Caco-2 (cell line): Measurements from ENCODE around the gene COL19A1. TPM values are rescaled to one million over a fixed set of nuclear protein-coding genes. Genes with fewer than 3 reads are reported as not detected.

Source experiments
- BruUV-seq: library from RNA; stranded (reverse); fragments of 400-500 nt; replicated peaks from 2 replicates; lab custom pipeline; 2021; lab: Mats Ljungman, UMichigan
- CTCF ChIA-PET: fragments of 300-600 bp; sonication (Branson Sonifier 250); formaldehyde crosslinking; loops from one replicate; lab custom pipeline; 2022; ENCODE audit warnings: antibody characterized with exemption; lab: Charles Lee
- POLR2A ChIA-PET: fragments of 300-600 bp; sonication (Branson Sonifier 250); formaldehyde crosslinking; loops from one replicate; lab custom pipeline; 2022; ENCODE audit warnings: antibody characterized with exemption; lab: Charles Lee
- DNase-seq, 2 experiments: peaks; one replicate each; pipeline versions ENCODE4 v3.0.0 to v3.0.0-alpha.2; 2020 to 2022
- H3K27me3 ChIP-seq: replicated peaks from 2 replicates; pipeline ENCODE4 v1.6.0; 2011; ENCODE audit warnings: low read length; ENCODE audit not compliant: control insufficient read depth, insufficient read depth
- H3K36me3 ChIP-seq: 2 replicates; pipeline ENCODE4 v1.5.1; 2011; ENCODE audit warnings: low read length; ENCODE audit not compliant: control insufficient read depth, insufficient read depth
- H3K4me1 ChIP-seq: fragments of 250-450 bp; sonication (Bioruptor Pico); 2 replicates; pipeline ENCODE4 v1.5.1; 2020; ENCODE audit warnings: mild to moderate bottlenecking
- H3K4me3 ChIP-seq: 2 replicates; pipeline ENCODE4 v1.5.1; 2011; ENCODE audit warnings: low read depth, mild to moderate bottlenecking, control low read depth, low read length
- H3K9me3 ChIP-seq: fragments of 250-450 bp; sonication (Bioruptor Pico); 2 replicates; pipeline ENCODE4 v1.5.1; 2020; ENCODE audit warnings: mild to moderate bottlenecking, moderate library complexity
- H3K27ac Mint-ChIP-seq: one replicate; pipeline ENCODE4 v1.8.0; 2022; ENCODE audit warnings: mixed read lengths; ENCODE audit not compliant: unreplicated experiment
- H3K27me3 Mint-ChIP-seq: one replicate; pipeline ENCODE4 v1.8.0; 2022; ENCODE audit warnings: mixed read lengths; ENCODE audit not compliant: insufficient read depth, unreplicated experiment
- H3K36me3 Mint-ChIP-seq: one replicate; pipeline ENCODE4 v1.8.0; 2022; ENCODE audit warnings: mild to moderate bottlenecking, mixed read lengths; ENCODE audit not compliant: insufficient read depth, unreplicated experiment
- H3K4me1 Mint-ChIP-seq: one replicate; pipeline ENCODE4 v1.8.0; 2022; ENCODE audit warnings: low read depth, mixed read lengths; ENCODE audit not compliant: unreplicated experiment
- H3K4me3 Mint-ChIP-seq: one replicate; pipeline ENCODE4 v1.8.0; 2022; ENCODE audit warnings: mild to moderate bottlenecking, moderate library complexity, mixed read lengths; ENCODE audit not compliant: unreplicated experiment
- H3K9me3 Mint-ChIP-seq: one replicate; pipeline ENCODE4 v1.8.0; 2022; ENCODE audit warnings: mixed read lengths; ENCODE audit not compliant: unreplicated experiment
- intact Hi-C: fragments of 100-400 bp; cut with micrococcal nuclease; formaldehyde crosslinking; loops from one replicate; pipeline ENCODE4 v1.10.0; 2022; ENCODE audit not compliant: unreplicated experiment
- total RNA-seq: library from RNA; stranded (reverse); gene quantifications from 2 replicates; pipeline ENCODE4 v1.2.3, GENCODE V29; 2022
- TF ChIP-seq, protein P1 (sequence below), 2 experiments: fragments of 200-600 bp in 1 of 2; IDR thresholded peaks; 1 replicate in 1 of 2; 2 replicates in 1 of 2; pipeline versions ENCODE4 v1.5.1 to v1.8.0; 2011 to 2022; ENCODE audit warnings: antibody characterized with exemption in 1 of 2, control low read depth in 1 of 2, inconsistent platforms in 1 of 2, low read depth in 1 of 2, low read length in 1 of 2, mild to moderate bottlenecking in 1 of 2, moderate library complexity in 1 of 2; ENCODE audit not compliant: insufficient read depth in 1 of 2, severe bottlenecking in 1 of 2, unreplicated experiment in 1 of 2

The COL19A1 gene
- total RNA-seq, 1 experiment from 2014 or later: not detected

DNA sequence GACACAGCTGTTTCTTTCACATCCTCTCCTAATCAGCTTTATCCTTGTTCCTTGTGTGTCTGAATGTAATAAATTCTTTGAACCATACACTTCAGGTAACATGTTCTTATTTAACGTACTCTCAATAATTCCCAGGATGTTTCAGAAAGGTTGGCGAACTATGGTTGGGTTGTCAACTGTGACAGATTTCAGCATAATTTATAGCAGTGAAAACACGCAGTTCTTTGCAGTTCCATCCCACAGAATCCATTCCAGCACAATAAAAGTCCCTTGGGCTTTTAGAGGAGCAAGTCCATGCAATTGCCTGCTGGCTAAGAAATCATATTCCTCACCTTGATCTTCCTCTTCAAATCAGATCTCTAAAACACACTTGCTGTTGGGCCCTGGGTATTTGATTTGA is 317.2 kb downstream of the COL19A1 start:
- BruUV-seq: no TSS peak
- H3K27me3 ChIP-seq: no peaks in the 10 kb centered on the region
- H3K4me1 ChIP-seq: no peaks in the 10 kb centered on the region
- no peaks in the 10 kb centered on the region for H3K9me3 ChIP-seq
- Mint-ChIP-seq H3K9me3 (no peaks in the 10 kb centered on the region), H3K36me3 (no peaks in the 10 kb centered on the region), H3K4me1 (no peaks in the 10 kb centered on the region), H3K27ac (no peak overlapping the region), H3K27me3 (no peaks in the 10 kb centered on the region), H3K4me3 (no peak overlapping the region)
- ChIA-PET POLR2A (no interaction called here), CTCF (no interaction called here)
- TF ChIP-seq, protein P1, sequence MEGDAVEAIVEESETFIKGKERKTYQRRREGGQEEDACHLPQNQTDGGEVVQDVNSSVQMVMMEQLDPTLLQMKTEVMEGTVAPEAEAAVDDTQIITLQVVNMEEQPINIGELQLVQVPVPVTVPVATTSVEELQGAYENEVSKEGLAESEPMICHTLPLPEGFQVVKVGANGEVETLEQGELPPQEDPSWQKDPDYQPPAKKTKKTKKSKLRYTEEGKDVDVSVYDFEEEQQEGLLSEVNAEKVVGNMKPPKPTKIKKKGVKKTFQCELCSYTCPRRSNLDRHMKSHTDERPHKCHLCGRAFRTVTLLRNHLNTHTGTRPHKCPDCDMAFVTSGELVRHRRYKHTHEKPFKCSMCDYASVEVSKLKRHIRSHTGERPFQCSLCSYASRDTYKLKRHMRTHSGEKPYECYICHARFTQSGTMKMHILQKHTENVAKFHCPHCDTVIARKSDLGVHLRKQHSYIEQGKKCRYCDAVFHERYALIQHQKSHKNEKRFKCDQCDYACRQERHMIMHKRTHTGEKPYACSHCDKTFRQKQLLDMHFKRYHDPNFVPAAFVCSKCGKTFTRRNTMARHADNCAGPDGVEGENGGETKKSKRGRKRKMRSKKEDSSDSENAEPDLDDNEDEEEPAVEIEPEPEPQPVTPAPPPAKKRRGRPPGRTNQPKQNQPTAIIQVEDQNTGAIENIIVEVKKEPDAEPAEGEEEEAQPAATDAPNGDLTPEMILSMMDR (IDR thresholded peaks at IDR 0.05; ENCODE audit: insufficient read depth in 1 of 2, low read depth in 1 of 2, low read length in 1 of 2, severe bottlenecking in 1 of 2, unreplicated experiment in 1 of 2): no peak
- intact Hi-C loops: no loop called here
- no peak overlapping the region for H3K4me3 ChIP-seq
- no peak for DNase-seq
- no peaks in the 10 kb centered on the region for H3K36me3 ChIP-seq

DNA sequence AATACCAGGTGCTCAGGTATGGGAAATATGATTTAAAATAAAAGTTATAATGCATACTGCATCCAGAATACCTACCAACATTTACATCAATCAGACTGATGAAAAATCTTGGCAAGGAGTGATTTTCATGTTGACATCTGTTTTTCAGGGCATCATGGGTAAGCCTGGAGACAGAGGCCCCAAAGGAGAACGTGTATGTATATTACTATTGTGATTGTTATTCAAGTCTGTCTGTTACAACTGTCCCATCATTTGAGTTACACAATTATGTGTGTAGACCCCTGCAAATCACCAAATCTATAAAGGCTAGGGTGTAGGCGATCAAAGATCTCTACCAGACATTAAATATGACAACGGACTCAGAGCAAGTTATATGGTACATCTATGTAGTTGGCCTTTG is 318.4 kb downstream of the COL19A1 start:
- POLR2A ChIA-PET: no interaction called here
- H3K36me3 Mint-ChIP-seq: no peaks in the 10 kb centered on the region
- H3K27me3 Mint-ChIP-seq: no peaks in the 10 kb centered on the region
- CTCF ChIA-PET: no interaction called here
- no peaks in the 10 kb centered on the region for H3K4me1 Mint-ChIP-seq
- no TSS peak for BruUV-seq
- intact Hi-C loops: no loop called here
- DNase-seq: no peak
- Histone ChIP-seq H3K4me1 (no peaks in the 10 kb centered on the region), H3K4me3 (no peak overlapping the region), H3K27me3 (no peaks in the 10 kb centered on the region), H3K36me3 (no peaks in the 10 kb centered on the region), H3K9me3 (no peaks in the 10 kb centered on the region)
- no peak overlapping the region for H3K4me3 Mint-ChIP-seq
- no peaks in the 10 kb centered on the region for H3K9me3 Mint-ChIP-seq
- TF ChIP-seq, protein P1 (IDR thresholded peaks at IDR 0.05; ENCODE audit: insufficient read depth in 1 of 2, low read depth in 1 of 2, low read length in 1 of 2, severe bottlenecking in 1 of 2, unreplicated experiment in 1 of 2): no peak
- no peak overlapping the region for H3K27ac Mint-ChIP-seq

GRCh38 chr6:70186461-70186860 is 320.1 kb downstream of the COL19A1 start:
- Mint-ChIP-seq H3K4me1 (no peaks in the 10 kb centered on the region), H3K9me3 (no peaks in the 10 kb centered on the region), H3K4me3 (no peak overlapping the region), H3K36me3 (no peaks in the 10 kb centered on the region), H3K27me3 (peaks cover 4% of the 10 kb centered on the region), H3K27ac (no peak overlapping the region)
- Histone ChIP-seq H3K36me3 (no peaks in the 10 kb centered on the region), H3K27me3 (no peaks in the 10 kb centered on the region), H3K4me1 (no peaks in the 10 kb centered on the region), H3K9me3 (no peaks in the 10 kb centered on the region), H3K4me3 (no peak overlapping the region)
- intact Hi-C loops: no loop called here
- DNase-seq: no peak
- no TSS peak for BruUV-seq
- ChIA-PET CTCF (no interaction called here), POLR2A (no interaction called here)
- TF ChIP-seq, protein P1 (IDR thresholded peaks at IDR 0.05; ENCODE audit: insufficient read depth in 1 of 2, low read depth in 1 of 2, low read length in 1 of 2, severe bottlenecking in 1 of 2, unreplicated experiment in 1 of 2): no peak
